Cerebellar nuclear complex (tissue), 1 donor: ENCODE results near the gene EGFLAM.

ENCODE experiments used
- DNase-seq, 2 experiments: peaks; one replicate each; lab custom pipeline; 2025; lab: John Stamatoyannopoulos, UW

Gene EGFLAM

DNA sequence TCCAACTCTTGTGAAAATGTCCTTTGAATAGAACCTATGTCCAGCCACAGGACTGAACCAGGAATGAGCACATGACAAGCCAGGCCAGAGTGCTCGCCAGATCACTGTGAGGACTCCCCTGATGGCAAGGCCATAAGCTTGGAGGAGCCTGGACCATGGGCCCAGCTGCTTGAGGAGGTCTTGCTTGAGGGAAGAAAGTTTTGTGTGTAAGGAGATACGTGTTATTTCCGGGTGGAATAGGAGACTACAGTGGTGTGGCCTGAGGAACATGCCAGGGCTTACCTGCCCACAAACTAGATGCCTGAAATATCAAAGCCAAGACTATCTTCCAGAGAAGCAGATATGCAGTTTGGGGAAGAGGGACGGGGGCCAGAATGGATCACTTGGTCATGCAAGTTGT lies 213.3 kb downstream of the EGFLAM start:
- no peak for DNase-seq

DNA sequence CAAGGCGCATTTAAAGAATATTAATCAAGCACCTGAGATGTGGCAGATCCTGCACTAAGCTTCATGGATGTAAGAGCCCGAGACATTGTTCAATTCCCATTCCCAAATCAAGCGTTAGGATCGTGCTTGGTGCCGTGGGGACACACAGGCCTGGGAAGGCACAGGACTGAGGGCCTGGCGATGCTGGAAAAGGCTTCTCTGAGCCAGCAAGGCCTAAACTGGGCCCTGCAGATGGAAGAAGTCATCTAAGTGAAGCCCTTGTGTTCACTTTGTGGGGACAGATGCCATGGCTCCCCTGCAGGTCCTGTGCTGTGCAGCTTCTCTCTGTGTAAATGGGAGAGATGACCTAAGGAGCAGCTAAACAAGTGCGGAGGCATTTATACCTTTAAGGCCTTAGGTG lies 214.2 kb downstream of the EGFLAM start:
- DNase-seq, result no peak

DNA sequence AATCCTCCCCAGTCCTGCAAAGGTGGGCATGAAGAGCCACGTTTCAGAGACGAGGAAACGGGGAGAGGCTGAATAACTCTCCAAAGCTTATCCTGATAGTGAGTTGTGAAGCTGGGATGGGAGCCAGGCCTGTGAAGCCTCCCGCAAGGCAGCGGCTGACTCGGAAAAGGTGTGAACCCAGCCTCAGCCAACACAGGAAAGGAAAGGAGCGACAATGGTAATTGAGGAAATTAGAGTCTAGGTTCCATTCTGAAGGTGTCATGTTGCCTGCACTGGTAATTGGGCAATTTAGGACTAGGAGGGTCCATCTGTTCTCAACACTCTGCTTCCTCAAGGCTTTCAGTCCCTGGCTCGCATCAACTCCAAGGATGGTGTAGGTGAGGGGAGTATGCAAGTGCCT lies 214.6 kb downstream of the EGFLAM start:
- DNase-seq, result no peak

DNA sequence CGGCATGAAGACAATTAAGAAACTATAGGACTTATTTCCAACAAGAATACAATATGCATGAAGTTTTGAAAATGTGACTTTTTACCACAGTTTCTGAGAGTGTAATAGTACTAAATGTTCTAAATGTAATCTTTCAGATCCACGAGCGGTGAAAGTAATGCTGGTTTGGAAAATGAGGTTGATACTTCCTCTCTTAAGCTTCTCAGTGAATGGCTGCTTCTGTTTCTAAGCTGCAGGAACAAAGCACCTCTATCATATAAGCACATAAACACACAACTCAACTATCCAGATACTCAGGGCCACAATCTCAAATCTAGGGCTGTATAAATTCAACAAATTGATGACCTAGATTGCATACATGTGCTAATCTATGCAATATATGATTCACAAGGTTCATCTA lies 219.8 kb downstream of the EGFLAM start:
- DNase-seq, result no peak

DNA sequence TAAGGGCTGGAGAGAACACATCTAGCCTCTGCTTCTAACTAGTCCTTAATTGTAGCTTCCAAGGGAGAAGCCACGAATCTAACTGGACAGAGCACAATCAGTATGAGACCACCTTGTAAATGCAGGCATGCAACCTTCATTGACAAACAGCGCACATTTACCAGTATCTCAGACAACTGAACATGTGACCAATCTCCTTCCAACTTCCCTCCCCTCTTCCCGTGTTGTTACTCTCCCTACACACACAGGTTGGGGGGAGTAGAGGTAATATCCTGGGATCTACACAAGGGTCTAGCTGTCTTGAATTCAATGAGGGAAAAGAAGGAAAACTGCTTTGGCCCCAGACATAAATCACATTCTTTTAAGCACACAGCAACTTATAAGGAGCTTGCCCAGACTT lies 220.5 kb downstream of the EGFLAM start:
- no peak for DNase-seq

DNA sequence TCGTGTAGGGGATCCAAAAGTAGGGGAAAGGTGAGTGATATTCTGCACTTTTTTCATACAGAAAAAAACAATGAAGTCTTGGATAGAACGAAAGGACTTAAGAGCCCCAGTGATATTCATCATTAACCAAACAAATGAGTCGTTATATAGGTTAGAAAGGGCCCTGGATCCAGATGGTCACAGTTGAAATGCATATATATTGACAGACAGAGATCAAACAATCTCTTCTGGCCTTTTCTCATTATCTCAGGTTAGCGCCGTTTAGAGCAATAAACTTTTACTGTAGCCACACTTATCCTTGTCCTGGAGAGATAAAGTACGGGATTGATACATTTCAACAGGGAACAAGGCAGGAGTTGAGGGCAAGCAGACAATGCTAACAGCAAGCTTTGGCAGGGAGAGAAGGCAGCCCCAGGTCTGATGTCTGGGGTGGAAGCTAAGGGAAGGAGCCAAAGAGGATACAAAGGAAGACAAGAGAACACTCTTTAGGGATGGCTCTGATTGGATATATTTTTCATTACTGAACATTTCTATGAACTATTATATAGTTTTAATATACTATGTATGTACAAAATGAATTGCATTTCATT lies 221.1 kb downstream of the EGFLAM start:
- no peak for DNase-seq

DNA sequence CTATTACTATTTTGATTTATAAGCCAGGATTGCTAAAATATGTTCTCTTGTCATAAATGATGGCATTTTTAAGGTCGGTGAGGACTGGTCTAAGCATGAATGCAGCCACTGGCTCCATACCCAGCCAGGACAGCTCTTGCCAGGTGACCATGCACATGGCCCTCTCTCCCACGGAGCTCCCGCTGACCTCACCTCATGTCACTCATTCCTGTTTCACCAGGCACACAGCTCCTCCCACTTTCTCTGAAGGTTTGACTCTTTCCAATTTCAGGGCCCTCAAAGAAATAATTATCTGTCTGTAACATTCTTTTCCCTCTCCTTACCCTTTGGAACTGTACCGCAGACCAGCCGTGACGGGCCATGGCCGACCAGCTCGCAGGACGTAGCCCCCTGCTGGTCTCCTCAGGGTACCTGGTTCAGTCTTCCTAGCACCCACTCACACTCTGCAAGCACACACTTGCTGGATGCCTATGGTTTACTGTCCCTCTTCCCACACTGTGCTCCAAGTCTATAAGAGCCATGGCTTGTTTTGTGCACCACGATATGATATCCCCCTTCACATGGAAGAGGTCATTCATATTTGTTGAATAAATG lies 225.5 kb downstream of the EGFLAM start:
- DNase-seq, result no peak

DNA sequence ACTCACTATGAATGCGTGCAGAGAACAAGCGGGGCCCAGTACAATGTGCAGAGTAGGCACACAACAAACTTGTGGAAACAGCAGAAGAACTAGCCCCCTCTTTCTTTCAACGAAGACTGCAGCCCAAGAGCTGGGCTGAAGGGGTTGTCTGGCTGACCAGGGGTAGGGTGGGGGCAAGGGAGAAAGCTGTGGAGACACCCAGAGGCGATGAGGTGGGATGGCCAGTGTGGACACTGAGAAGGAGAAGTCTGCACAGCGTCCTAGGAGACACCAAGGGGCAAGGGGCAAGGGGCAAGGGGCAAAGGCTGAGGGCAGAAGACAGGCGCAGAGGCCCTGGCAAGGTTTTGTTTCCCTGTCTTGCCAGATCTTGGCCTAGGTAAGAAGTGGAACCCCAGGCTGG lies 235.8 kb downstream of the EGFLAM start:
- DNase-seq, result no peak

DNA sequence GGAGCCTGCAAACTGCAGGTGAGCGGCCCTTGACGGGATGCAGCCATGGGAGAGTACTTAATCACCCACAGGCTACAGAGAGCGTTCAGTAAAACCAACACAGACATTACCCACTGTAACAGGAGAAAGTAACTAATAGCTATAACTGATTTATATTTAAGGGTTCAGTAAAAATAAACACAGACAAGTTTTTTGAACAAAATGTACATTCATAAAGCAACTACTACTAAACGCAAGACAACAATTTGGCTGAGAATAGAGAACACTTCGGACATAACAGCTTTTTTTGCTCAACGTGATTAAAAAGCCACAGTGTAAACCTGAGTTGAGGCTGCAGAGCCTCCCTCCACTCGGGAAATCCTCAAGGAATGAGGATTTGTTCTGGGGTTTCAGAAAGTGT lies 236.4 kb downstream of the EGFLAM start:
- no peak for DNase-seq

DNA sequence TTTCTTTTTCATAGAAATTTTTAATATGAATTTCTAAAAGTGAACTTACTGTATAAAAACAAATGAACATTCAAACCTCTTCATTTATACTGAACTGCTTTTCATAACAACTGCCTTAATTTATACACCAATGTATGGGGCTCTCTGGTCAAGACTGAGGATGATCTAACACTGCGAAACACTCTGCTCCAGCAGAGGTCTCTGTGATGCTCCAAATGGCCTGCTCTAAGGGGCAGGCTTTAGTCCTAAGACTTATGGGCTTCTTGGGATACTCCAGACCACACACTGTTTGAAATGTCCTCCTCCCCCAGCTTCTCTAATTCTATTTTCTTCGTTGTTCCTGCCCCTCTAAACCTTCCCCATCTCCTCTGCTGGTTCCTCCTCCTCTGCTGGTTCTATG lies 239.6 kb downstream of the EGFLAM start:
- no peak for DNase-seq

DNA sequence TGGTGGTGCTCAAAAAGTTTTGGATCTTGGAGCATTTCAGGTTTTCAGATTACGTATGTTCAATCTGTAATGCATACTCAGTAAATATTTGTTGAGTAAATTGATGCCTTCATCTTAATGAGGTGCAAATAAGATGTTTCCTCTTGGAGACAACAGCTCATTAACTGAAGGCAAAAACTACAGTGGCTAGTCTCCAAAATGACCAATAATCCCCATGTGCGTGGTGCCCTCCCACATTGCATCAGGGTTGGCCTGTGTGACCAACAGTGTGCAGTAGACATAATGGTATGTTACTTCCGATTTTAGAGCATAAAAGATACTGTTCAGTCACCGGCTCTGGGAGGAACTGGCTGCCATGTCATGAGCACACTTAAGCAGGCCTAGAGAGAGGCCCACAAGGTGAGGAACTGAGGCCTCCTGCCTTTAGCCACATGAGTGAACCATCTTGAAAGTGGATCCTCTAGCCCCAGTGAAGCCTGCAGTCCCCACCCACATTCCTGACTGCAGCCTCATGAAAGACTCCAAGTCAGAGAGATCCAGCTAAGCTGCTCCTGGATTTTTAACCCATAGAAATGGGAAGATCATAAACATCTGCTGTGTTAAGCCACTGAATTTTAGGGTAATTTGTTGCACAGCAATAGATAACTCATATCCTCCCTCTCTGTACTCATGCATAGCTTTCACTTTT lies 242.4 kb downstream of the EGFLAM start:
- DNase-seq, result no peak

DNA sequence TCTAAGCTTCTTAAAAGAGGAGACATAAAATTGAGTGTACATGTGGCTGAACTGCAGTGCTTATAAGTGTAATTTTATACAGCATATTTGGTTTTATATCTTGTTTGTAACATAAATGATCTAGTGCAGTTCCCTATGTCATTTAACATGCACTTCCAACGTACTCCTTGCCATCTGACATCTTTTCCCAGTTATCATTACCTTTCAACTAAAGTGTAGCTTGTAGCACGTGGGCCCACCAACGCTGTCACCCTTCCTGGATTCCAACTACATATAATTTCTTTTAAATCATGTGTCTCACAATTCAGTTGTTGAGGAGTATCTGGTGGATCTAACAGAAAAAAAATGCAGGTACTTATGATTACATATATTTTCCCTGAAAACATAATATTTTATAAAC lies 247.9 kb downstream of the EGFLAM start:
- no peak for DNase-seq

DNA sequence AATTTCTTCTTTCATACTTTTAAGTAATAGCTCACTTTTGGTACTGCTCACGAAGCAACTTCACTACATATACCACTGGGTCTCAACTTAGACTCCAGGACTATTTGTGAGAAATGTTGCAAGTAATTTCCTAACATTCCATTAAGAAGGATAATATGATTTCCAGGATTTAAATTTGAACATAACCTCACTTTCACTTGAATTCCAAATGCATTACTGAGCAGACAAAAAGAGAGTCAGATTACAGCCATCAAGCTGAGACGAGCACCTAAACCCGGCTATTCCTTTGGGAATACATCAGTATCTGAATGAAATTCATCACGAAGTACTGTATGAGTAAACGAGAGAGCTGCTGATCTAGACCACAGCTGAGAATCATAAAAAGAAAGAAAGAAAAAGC lies 250.8 kb downstream of the EGFLAM start:
- DNase-seq, result no peak
